LoVo (cell line): Measurements from ENCODE around the gene MARVELD1.

Source experiments
- DNase-seq: peaks from one replicate; pipeline ENCODE4 v3.0.0-alpha.2; 2016; ENCODE audit warnings: low spot score

Gene MARVELD1

DNA sequence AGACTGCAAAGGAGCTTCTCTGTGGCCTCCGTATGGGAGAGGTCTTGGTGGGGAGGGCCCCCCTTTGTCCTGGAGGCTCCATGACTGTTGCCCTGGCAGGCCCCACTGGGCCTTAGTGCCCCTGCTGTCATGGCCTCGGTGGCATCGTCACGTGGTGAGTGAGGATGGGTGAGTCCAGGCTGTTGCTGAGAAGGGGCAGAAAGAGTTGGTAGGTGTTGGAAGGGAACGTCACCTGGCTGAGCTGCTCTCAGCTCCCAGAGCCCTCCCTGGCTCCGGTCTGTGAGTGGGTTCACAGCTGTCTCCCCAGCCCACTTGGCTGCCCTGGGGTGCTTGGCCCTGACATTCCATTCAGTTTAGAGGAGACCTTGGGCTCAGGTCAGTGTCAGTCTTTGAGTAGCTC lies 42.2 kb downstream of the MARVELD1 start:
- no peak for DNase-seq

DNA sequence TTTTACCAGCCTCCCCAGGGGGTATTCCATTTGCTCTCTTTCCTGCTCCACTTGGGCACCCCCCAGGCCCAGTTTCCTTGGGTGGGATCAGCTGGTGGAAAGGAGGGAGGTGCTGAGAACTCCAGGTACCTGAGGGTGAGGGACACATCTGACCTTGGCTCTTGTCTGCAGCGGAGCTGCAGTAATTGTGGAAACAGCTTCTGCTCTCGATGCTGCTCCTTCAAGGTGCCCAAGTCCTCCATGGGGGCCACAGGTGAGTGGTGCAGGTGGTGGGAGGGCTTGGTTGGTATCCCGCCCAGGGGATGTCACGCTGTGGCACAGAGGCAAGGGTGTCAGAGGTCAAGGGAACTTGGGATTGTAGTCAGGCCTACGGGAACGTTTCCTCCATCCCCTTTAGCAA lies 43.9 kb downstream of the MARVELD1 start:
- no peak for DNase-seq

DNA sequence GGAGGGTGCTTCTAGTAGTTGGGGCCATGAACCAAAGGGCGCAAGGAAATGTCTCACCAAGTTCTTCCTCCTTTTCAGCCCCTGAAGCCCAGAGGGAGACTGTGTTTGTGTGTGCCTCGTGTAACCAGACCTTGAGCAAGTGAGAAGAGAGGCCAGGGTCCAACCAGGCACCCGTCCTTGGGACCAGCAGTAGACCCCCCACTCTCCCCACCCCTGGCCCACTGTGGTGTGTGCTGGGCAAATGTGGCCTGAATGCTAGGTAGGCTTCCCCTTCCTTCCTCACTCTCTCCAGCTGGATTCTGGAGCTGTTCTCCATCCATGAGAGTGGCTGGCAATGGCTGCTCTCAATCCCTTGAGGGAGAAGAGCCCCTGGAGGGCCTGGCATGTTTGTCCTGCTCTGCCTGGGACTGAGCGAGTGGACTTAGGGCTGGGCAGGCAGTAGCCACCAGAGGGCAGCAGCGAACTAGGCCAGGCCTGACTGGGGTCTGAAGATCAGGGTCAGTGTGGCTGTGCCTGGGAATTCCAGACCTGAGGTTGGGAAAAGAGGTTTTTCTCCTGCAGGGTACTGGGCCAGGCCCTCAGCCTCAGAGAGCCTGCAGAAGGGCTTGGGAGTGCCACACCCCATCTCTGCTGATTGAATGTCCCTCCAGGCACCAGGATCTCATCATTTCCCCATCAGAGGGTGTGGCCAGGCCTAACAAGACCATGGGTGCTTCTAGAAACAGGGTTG lies 45.8 kb downstream of the MARVELD1 start:
- DNase-seq = peak; percentile 40

DNA sequence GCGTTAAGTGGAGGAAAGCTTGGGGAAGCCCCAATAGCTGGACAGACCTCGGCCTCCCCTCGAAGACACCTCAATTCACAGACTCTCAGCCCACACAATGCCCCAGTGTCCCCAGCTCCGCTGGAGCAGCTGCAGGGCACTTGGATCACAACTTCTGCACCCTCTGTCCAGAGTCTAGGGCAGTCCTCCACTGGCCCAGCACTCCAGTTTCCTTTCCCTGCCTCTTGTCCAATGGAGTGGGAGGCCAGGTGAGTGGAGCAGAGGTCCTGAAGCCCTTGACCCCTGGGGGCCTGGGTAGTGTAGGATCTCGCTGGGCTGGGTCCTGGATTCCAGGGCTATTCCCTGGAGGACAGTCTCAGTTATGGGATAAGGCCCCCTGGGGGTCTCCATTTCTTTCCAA lies 46.4 kb downstream of the MARVELD1 start:
- DNase-seq = no peak

DNA sequence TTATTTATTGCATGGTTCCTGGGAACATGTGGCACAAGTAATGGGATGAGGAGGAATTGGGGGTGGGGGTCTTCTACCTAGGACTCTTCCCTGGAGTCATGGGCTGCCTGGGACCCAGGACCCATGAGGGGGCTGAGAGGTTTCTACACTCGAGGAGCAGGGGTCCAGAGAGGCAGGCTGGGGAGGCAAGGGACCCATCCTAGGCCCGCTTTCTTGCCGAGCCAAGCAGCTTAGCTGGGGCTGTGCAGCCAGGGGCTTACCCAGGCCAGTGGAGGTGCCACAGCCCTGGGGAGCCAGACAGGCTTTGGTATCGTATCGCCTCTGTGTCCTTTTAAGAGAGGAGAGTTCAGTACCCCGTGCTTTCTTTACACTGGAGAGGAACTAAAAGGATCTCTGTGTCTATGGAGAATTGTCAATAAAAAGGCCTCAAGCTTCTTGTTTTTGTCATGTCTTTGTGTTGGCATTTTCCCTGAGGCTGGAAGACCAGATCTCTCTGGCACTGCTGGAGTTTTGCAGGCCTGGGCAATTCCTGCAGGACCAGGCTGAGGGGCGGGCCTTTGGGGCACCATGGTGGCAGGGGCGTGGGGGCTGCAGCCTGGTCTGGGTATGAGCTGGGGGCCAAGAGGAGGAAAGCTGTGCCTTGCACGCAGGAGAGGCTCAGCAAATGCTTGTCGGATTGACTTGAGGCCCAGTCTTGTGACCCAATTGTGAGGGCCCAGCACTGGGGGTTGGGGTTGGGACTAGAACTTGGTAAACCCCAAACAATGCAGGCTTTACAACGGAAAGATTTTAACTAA lies 47.1 kb downstream of the MARVELD1 start:
- no peak for DNase-seq

DNA sequence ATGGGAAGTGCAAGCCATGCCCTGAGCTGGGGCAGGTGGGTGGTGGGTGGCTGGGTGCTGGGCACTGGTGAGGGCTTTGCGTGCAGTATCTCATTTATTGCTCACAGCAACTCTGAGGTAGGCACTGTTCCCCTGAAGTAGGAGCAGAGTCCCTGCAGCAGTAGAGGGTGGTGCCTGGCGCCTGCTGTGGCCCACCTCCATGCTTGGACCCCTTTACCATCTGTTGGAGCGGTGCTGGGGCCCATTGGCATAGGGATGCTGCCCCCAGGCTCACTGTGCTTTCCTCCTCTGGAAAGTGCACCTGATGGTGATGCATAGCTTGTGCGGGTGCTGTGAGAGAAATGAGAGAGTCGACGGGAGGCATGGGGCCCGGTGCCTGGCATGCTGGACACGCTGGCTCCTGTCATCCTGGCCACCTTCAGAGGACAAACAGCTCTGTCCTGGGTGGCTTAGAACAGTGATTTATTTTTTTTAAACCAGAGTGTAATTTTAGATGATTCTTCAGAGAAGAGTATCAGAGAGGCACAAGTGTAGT lies 47.9 kb downstream of the MARVELD1 start:
- no peak for DNase-seq

DNA sequence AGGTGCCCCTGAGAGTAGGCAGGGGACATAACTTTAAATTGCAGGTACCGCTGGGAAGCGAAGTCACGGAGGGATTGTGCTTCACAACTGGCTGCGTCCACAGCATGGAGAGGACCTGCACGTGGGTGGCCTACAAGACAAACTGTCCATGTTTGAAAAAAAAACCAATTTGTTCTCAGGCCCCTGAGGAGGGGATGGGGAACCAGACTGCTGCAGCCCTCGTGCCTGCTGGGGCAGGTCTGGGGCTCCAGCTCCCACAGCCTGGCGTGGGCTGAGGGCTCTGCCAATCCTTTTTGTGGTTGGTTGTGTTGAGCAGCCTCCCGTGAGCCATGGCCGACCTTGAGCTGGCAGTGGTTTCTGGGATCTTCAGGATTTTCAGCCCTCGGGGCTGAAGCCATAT lies 48.5 kb downstream of the MARVELD1 start:
- no peak for DNase-seq

DNA sequence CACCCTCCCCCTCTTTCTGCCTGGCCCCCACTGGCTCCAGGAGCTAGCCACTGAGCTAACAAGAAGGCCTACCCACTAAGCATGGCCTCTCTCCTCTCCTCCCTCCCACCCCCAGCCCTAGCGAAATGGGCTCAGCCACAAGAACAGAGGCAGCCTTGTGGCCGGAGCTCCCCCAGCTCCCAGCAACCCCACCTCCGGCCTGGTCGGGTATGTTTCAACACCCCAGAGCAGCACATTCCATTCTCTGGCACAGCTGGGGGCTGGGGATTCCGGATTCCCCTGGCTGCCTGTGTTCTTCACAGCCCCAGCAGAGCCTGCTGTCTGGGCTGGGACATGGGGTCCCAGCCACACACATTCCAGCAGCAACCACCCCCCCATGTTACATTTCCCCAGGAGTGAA lies 49.3 kb downstream of the MARVELD1 start:
- no peak for DNase-seq

DNA sequence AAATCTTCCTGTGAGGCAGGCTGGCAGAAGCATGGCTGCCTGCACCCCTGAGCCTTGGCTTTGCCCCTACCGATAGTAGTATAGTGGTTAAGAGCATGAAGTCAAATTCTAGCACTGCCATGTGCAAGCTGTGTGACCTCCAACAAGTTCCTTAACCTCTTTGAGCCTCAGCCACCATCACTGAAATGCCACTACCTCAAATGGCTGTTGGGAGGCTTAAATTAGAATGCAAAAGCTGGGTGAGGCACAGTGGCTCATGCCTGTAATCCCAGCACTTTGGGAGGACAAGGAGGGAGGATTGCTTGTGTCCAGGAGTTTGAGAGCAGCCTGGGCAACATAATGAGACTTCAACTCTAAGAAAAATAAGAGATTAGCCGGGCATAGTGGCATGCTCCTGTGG lies 49.9 kb downstream of the MARVELD1 start:
- DNase-seq = no peak

DNA sequence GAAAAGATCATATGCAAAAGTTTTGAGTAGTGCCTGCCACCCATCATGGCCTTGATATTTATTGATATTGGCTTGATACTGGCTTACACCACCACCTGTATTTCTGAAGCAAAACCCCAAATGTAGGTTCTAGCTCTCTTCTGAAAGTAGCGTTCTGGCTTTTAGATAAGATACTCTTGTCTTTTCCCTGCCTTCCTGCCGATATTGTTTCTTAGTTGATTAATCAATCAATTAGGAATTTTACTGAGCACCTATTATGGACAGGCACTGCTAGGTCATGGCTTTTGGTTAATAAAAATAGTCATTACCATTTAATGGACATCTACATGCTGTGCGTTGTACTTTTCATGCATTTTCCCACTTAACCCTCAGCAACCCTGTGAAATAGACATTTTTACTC lies 50.4 kb downstream of the MARVELD1 start:
- DNase-seq = no peak

DNA sequence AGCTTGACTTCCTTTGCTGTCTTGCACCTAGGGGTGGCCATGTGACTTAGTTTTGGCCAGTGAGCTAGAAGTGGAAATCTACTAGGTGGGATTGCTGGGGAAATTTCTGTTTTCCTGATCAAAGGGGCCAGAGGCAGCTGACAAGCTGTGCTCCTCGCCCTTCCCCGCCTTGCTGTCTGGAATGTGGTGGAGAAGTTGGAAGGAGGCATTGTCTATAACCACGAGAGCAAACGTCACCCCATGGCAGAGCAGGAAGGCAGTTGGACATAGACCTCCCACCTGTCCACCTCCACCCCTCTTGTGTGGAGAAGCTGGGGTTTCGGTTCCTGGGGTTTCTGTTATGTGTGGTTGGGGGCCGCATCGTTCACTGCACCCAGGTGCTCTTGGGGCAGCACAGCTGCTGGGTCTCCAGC lies 51.0 kb downstream of the MARVELD1 start:
- peak; percentile 7 for DNase-seq

DNA sequence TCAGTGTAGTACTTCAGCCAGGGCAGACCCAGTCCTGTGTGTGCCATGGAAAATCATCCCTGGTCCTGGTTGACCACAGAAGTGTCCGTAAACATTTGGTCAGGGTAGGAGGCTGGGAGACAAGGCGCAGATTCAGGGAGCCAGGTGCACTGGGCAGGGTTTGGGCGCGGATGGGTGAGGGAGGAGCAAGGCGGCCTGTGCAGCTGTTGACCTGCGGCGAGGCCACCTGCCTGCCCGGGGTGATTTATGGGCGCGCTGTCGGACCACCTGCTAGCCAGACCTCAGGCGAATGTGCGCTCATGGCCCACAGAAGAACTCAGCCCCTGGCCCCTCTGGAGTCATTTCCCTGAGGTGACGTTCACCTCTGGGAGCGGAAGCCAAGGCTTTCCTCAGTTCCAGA lies 51.7 kb downstream of the MARVELD1 start:
- DNase-seq = no peak

DNA sequence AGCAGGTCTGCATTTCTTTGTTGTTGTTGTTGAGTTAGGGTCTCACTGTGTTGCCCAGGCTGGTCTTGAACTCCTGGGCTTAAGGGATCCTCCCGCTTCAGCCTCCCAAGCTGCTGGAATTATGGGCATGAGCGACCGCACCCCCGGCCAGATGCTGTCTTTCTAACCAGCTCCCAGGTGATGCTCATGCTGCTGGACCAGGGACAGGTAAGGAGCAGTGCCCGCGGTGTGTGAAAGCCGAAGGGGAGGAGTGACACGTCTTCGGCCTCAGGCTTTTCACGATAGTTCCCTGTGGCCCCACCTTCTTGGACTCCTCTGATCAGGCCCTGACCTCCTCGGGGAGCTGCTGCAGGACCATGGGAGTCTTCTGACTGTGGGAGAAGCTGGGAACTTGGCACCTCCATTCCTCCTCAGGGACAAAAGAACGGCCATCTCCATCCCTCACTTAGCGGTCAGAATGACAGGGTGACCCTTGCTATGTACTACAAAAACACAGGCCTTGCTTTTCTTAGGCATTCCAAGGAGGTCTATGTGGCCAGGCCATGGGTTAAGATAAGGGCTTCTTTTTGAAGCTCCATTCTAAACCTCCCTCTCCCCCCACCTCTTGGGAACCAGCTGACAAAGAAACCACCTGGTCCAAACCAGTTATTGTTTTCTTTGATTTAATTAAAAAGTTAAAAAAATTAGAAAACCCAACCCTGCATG lies 52.7 kb downstream of the MARVELD1 start:
- no peak for DNase-seq

DNA sequence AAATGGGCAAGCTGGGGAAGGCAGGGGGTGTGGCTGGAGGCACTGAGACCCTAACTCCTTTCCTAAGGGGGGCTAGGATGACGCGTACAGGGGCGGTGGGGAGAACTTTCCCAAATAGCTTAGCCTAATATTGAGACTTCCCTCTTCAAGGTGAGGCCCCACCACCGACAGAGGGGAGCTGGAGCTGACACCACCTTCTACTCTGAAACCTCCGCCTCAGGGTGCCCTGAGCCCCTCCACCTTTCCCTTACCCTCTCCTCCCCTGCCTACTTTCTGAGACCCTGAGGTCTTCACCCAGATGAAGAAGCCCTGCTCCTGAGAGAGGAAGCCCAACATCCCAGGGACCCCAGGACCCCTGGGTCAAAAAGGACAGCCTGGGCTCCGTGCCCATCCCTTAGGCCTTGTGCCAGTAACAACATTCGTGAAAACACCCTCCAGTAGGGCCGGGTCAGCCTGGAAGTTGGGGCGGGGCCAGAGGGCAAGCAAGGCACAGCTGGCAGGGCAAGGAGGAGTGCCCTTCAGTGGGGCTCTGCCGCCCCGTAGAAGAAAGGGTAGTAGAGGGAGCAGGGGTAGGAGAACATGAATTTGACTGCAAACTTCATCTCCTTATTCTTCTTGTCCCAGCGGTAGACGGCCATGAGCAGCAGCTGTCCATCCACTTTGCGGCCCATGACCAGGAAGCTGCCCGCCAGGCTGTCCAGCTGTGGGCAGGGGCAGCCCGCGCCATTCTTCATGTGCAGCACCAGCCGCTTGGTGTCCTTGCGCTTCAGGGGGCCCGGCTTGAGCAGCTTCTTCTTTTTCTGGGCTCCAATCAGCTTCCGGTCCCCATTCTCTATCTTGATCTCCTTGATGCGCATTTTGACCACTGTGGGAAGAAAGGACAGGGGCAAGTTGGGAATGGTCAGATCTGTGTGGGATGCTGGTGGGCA lies 53.7 kb downstream of the MARVELD1 start:
- DNase-seq = no peak
